HG03565 (cell line): ENCODE data around the gene GTPBP4.
"Not testable (repeated sequence)": the region's sequence is repeated elsewhere in the genome, so short reads cannot be mapped to it uniquely, and the experiment has no call there.

Source experiments
- ATAC-seq: cut with Tn5 transposase; IDR thresholded peaks from one replicate; pipeline ENCODE4 v1.9.1; 2021; ENCODE audit warnings: mild to moderate bottlenecking, moderate library complexity; ENCODE audit not compliant: unreplicated experiment

GTPBP4 gene

DNA sequence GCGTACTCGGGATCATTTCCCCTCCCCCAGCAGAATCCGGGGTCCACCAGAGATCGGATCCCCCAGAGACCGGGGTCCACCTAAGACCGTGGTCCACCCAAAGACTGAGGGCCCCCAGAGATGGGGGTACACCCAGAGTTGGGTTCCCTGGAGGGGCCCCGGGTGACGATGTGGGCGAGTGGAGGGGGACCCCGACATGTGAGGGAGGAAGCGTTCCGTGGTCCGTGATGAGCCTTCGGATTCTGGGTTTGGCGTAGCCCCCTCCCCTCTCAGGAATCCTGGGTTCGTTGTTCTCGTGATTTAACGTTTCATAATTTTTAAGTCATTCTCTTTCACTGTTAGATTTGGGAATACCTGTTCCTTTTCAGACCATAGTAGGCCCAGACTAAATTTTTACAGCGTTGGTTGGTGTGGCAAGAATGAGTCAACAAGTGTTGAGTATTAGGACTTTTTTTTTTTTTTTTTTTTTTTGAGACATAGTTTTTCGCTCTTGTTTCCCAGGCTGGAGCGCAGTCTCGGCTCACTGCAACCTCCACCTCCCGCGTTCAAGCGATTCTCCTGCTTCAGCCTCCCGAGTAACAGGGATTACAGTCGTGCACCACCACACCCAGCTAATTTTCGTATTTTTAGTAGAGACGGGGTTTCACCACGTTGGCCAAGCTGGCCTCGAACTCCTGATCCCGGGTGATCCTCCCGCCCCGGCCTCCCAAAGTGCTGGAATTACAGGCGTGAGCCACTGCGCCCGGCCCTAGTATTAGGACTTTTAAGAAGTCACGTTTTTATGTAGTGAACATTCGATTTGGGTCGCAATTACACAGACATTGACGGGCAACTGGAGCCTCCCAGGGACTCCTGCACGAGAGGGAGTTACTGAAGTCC, 672 bp downstream of the GTPBP4 start:
- no peak for ATAC-seq

DNA sequence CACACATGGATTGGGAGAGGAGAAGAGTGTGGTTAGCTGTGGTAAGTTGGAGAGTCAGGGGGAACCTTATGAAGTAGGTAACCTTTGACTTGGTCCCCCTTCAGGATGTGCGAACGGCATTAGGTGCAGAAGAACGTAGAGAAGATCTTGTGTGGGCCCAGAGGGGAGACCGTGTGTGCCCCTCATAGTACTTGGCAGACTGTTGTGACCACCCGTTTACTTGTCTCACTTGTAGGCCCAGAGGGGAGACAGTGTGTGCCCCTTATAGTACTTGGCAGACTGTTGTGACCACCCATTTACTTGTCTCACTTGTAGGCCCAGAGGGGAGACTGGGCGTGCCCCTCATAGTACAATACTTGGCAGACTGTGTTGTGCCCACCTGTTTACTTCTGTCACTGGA, 2.6 kb downstream of the GTPBP4 start:
- ATAC-seq, result no peak

DNA sequence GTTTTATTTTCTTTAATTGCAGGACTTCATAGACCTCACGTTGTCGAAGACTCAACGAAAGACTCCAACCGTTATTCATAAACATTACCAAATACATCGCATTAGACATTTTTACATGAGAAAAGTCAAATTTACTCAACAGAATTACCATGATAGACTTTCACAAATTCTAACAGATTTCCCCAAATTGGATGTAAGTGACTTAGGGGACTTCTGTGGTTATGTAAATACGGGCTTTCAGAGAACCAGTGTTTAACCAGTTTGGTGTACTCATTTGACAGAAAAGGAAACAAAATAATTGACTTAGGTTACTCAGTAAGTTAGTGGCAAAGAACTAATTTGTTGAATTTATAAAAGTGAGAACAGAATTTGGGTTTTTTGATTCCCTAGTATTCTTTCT, 4.2 kb downstream of the GTPBP4 start:
- ATAC-seq, result no peak

DNA sequence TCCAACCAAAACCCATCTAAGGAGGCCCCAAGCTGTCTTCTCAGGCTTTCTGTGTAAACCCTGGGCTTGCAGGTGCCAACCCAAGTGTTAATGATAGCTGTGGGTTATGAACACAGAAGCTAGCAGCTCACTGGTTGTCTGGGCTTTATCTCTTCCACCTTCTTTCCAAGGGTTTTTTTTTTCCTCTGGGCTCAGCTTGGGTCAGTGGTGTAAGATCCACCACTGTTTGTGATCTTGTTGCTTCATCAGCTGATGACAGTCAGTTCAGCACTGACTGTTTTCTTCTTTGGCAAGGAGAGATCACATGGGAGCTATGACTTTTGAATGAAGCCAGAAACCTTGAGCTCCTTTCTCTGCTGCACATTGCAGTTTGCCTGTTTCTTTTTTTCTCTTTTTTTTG, 4.6 kb downstream of the GTPBP4 start:
- ATAC-seq, result no peak

DNA sequence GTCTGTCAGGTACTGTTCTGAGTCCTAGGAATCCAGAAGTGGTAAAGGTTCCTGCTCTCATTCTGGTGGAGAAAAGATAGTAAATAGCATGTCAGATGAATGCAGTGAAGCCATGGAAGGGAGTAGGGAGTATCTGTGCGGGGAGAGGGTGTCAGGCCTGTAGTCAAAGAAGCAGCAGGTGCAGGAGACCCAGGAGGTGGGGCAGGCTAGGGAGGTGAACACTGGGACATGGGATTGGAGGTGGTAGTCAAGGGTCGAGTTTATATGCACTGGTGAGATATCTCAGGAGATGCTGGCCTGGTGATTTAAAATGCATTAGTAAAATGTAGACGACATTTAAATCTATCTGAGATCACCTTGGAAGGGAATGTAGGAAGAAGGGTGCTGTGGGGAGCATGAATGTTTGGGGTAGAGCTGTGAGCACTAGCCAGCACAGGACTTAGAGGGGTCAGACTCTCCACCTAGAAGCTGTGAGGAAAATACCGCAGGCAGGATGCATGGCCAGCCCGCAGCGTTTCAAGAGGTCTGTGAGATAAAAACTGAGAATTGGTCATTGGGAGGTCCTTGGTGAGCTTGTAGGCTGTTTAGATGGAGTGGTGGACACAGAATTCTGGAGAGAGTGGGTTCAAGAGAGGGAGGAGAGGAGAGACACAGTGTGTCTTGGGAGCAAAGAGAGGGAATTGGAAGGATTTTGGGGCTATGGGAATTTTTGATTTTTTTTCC, 6.8 kb downstream of the GTPBP4 start:
- no peak for ATAC-seq

DNA sequence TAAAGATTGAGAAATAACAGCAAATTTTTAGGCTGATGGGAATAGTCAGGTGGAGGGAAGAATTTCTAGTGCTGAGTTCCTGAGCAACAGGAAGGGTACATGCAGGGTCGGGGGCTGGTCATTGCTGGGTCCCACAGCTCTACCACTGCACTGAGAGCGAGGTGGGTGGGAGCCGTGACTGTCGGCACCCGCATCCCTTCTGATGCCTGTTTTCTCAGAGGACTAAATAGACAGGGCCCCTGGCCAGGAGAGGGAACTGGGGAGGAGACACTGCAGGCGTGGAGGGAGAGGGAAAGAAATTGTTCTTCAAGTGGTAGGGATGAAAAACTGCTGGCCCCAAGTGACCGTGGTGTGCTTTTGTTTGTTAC, 7.3 kb downstream of the GTPBP4 start:
- no peak for ATAC-seq

DNA sequence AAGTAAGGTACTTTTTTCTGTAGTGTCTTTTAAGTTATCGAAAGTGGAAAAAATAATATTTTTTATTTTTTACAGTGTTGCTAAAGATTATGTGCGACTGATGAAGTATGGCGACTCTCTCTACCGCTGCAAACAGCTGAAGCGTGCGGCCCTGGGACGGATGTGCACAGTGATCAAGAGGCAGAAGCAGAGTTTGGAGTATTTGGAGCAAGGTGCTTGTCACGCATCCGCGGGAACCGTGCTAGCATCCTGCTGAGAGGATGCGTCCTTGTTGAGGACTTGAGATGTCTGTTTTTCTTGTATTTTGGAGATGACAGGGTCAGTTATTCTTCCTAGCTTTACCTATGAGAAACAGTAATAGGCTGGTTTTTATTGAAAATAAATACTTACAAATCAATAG, 7.8 kb downstream of the GTPBP4 start:
- no peak for ATAC-seq

- no peak for ATAC-seq
Measured at GRCh38 chr10:997266-998022, 9.2 kb downstream of the GTPBP4 start.

- no peak for ATAC-seq
Measured at GRCh38 chr10:1002425-1003006, 14.3 kb downstream of the GTPBP4 start.

GRCh38 chr10:1003884-1004670, 15.8 kb downstream of the GTPBP4 start:
- no peak for ATAC-seq

- ATAC-seq, result no peak
Measured at GRCh38 chr10:1006573-1006972, 18.3 kb downstream of the GTPBP4 start.

DNA sequence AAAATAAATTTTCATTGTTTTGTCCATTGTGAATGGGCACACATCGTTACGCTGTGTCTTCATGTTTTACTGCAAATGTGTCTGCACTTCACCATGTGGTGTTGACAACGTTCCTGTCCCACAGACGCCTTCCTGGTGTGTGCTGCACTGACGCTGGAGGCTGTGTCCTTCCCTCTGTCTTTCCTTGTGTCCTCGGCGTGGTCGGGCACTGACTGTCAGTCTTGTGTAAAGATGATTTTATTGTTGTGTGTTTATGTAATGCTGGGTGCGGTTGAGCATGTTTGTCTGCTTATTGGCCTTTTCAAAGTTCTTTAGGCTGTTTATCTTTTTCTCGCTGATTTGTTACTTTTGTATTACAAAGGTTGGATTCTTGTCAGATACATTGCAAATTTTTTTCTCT, 19.3 kb downstream of the GTPBP4 start:
- ATAC-seq, result no peak

GRCh38 chr10:1009071-1009494, 20.8 kb downstream of the GTPBP4 start:
- ATAC-seq, result no peak

DNA sequence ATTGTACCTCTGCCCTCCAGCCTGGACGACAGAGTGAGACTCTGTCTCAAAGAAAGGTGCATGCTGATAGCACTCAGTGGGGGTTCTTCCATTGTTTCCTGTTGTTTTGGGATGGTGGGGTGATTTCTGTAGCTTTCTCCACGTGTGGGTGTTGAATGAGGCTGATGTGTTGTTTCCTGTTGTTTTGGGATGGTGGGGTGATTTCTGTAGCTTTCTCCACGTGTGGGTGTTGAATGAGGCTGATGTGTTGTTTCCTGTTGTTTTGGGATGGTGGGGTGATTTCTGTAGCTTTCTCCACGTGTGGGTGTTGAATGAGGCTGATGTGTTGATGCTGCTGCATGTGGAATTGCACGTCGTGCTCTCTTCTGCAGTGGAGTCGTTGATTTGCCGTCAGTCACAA, 21.7 kb downstream of the GTPBP4 start:
- not testable (repeated sequence) for ATAC-seq

- ATAC-seq, result no peak
Measured at GRCh38 chr10:1010703-1011102, 22.5 kb downstream of the GTPBP4 start.

- no peak for ATAC-seq
Measured at GRCh38 chr10:1011696-1012095, 23.5 kb downstream of the GTPBP4 start.

DNA sequence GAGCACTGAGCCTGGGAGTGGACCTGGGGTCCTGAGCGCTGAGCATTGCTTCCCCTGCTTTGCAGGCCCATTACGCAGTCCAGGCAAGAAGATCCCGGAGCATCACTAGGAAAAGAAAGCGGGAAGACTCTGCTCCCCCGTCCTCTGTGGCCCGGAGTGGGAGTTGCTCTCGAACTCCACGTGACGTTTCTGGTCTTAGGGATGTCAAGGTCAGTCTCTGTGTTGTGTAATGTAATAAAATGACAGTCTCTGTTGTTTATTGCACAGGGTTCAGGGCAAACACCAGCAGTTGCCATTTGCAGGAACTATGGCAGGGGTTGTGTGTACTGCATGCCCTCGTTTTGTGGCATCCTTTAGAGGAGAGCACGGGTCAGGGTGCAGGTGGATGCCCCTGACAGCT, 27.5 kb downstream of the GTPBP4 start:
- ATAC-seq, result no peak

DNA sequence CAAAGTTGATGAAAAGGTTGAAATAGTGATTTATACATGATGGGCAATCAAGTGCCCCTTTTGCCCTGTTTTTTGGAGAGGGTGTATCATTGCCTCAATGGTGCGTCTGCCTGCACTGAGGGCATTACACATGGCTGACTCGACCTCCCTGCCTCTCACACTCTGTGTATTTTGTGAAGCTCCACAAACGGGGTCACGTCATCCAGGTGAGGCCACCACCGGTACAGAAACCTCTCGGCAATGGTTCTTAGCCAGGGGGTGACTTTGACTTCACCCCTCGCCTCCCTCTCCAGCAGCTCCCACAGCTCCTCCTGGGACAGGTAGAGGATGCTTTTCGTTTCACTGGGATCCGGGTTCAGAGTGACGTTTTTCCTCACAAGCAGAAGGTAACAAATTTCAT, 31.1 kb downstream of the GTPBP4 start:
- no peak for ATAC-seq

GRCh38 chr10:1020460-1020859, 32.2 kb downstream of the GTPBP4 start:
- ATAC-seq, result no peak

- no peak for ATAC-seq
Measured at GRCh38 chr10:1020958-1021357, 32.7 kb downstream of the GTPBP4 start.
